ENCODE measurements around the gene LASP1. TPM values are rescaled to one million over a fixed set of nuclear protein-coding genes. Genes with fewer than 3 reads are reported as not detected.
A peak's percentile ranks its signal among the peaks of the same experiment; 100 is the strongest.

Gene LASP1
- total and polyA plus RNA-seq, 7 donors: 8.6 to 20.1 (median 14.6) TPM

DNA sequence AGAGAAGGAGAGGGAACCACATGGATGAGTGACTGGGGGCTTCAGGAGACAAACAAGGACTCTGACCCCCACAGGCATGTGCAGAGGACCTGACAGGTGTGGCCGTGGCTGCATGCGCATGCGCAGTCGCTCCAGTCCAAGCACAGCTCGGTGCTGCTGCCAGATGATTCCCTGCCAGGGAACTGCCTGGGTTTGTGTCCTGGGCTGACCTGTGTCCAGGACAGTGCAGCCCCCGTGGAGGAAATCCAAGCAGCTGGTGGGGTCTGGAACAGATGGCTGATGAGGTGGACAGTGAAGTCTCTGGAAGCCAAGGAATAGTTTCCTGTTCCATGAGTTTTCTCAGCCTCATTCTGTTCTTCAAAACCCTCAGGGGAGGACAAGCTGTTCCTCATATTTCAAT lies 27.3 kb downstream of the LASP1 start:
- peaks cover 53% of the 10 kb centered on the region for H3K4me1 ChIP-seq
- peaks cover 0 to 10% of the 10 kb centered on the region in 2 donors for H3K36me3 ChIP-seq (ENCODE audit: insufficient read depth in 1 of 2, low read depth in 1 of 2)
- peak; percentile 57 to 70 (median 63) for ATAC-seq
- no peaks in the 10 kb centered on the region for H3K9me3 ChIP-seq
- H3K27ac ChIP-seq: peak overlapping the region; percentile 59
- DNase-seq: peak; percentile 84 to 93
- TF ChIP-seq, protein P1, sequence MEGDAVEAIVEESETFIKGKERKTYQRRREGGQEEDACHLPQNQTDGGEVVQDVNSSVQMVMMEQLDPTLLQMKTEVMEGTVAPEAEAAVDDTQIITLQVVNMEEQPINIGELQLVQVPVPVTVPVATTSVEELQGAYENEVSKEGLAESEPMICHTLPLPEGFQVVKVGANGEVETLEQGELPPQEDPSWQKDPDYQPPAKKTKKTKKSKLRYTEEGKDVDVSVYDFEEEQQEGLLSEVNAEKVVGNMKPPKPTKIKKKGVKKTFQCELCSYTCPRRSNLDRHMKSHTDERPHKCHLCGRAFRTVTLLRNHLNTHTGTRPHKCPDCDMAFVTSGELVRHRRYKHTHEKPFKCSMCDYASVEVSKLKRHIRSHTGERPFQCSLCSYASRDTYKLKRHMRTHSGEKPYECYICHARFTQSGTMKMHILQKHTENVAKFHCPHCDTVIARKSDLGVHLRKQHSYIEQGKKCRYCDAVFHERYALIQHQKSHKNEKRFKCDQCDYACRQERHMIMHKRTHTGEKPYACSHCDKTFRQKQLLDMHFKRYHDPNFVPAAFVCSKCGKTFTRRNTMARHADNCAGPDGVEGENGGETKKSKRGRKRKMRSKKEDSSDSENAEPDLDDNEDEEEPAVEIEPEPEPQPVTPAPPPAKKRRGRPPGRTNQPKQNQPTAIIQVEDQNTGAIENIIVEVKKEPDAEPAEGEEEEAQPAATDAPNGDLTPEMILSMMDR (IDR thresholded peaks at IDR 0.05): no peak
- no peaks in the 10 kb centered on the region for H3K27me3 ChIP-seq (ENCODE audit: insufficient read depth in 3 of 3, low read length in 2 of 3)
- intact Hi-C loops (cut with DNase I): no loop called here
- 6 to 12% (median 10%) methylated on average over 6 of the region's 6 CpGs for WGBS, 3 donors
- no peak overlapping the region for H3K4me3 ChIP-seq

DNA sequence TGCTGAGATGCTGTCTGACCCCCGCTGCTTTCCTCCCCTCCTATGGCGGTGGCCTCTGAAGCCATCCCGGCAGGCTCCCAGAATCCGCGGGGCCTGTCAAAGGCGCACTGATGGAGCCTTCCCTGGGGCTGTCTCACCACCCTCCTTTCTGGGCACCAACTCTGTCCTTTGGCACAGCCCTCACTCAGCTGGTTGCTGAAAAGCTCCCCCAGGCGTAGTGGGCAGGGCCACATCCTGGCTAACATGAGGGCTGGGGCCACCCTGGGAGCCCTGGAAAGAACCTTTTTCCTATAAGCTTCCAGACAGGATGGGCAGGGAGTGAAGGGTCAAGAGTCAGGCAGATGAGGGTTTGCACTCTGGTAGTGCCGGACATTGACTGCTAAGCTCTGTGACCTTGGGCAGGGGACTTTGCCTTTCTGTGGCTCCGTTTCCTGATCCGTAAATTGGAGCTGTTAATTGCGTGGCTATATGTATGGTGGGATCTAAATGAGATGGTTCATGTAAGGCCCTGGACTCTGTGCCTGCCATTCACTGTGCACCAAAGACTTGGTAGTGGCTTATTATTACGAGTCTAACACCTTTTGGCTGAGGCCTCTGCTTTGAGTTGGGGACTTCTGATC lies 27.9 kb downstream of the LASP1 start:
- Histone ChIP-seq H3K27me3 (ENCODE audit: insufficient read depth in 3 of 3, low read length in 2 of 3) (no peaks in the 10 kb centered on the region), H3K4me1 (peaks cover 58% of the 10 kb centered on the region), H3K9me3 (no peaks in the 10 kb centered on the region), H3K4me3 (no peak overlapping the region), H3K36me3 (ENCODE audit: insufficient read depth in 1 of 2, low read depth in 1 of 2) (peaks cover 0 to 6% of the 10 kb centered on the region in 2 donors), H3K27ac (peak overlapping the region; percentile 59)
- DNase-seq: no peak
- intact Hi-C loops (cut with DNase I): no loop called here
- TF ChIP-seq, protein P1 (IDR thresholded peaks at IDR 0.05): no peak
- 28 to 50% (median 35%) methylated on average over 12 of the region's 12 CpGs for WGBS, 3 donors
- peak in 3 of 4 donors; percentile 4 to 20 (median 17) for ATAC-seq

DNA sequence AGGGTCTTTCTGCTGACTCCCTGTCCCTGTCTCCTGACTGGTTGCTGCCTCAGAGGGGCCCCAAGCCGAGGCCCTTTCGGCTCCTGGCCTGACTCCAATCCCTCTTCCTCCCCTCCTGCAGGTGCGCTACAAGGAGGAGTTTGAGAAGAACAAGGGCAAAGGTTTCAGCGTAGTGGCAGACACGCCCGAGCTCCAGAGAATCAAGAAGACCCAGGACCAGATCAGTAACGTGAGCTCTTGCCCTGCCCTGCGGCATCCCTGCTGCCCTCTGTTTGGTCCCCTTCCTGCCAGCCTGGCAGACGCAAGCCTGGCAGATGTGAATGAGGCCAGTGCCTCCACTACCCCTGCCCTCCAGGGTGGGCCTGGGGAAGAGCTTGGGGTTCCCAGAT lies 28.4 kb downstream of the LASP1 start:
- intact Hi-C loops (cut with DNase I): no loop called here
- peaks cover 56% of the 10 kb centered on the region for H3K4me1 ChIP-seq
- H3K36me3 ChIP-seq (ENCODE audit: insufficient read depth in 1 of 2, low read depth in 1 of 2): peaks cover 0 to 5% of the 10 kb centered on the region in 2 donors
- H3K27ac ChIP-seq: peak overlapping the region; percentile 59
- ATAC-seq (no peak), DNase-seq (no peak)
- 19 to 42% (median 20%) methylated on average over 9 of the region's 9 CpGs for WGBS, 3 donors
- no peaks in the 10 kb centered on the region for H3K27me3 ChIP-seq (ENCODE audit: insufficient read depth in 3 of 3, low read length in 2 of 3)
- peak overlapping the region; percentile 24 for H3K4me3 ChIP-seq
- no peaks in the 10 kb centered on the region for H3K9me3 ChIP-seq
- TF ChIP-seq, protein P1 (IDR thresholded peaks at IDR 0.05): no peak

DNA sequence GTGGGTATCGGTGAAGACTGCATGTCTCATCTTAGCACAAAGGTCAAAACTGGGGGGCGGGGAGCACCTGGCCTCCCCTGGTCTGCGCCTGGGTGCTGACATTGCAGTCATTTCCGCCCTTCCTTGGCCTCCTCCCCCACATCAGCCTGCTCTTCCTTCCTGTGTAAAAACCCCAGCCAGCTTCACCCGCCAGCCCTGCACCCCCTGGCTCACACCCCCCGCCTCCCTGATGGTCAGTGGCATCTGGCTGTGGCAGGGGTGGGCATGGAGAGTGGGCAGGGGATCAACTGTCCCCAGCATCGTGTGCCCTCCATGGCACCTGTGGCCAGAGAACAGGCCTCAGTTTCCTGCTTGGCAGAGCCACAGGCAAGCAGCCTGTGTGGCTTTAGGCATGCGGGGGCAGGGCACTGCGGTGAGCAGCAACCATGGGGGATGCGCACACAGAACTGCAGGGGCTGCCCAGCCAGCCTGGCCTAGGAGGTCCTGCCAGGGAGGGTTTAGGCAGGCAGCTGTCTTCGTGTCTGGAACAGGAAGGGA lies 29.0 kb downstream of the LASP1 start:
- Histone ChIP-seq H3K4me3 (peak overlapping the region; percentile 24), H3K27ac (peak overlapping the region; percentile 59), H3K9me3 (no peaks in the 10 kb centered on the region), H3K27me3 (ENCODE audit: insufficient read depth in 3 of 3, low read length in 2 of 3) (no peaks in the 10 kb centered on the region), H3K36me3 (ENCODE audit: insufficient read depth in 1 of 2, low read depth in 1 of 2) (peaks cover 0 to 10% of the 10 kb centered on the region in 2 donors), H3K4me1 (peaks cover 56% of the 10 kb centered on the region)
- intact Hi-C loops (cut with DNase I): no loop called here
- TF ChIP-seq, protein P1 (IDR thresholded peaks at IDR 0.05): no peak
- ATAC-seq (peak in 3 of 4 donors; percentile 5 to 26 (median 11)), DNase-seq (peak; percentile 34 to 71)
- WGBS, 3 donors: 40 to 59% (median 54%) methylated on average over 11 of the region's 11 CpGs
